H9 (cell line): ENCODE data around the gene LMNTD1. TPM values are rescaled to one million over a fixed set of nuclear protein-coding genes. Genes with fewer than 3 reads are reported as not detected.

Source experiments
- DNase-seq: peaks from one replicate; pipeline ENCODE4 v3.0.0-alpha.2; 2017
- H2AFZ ChIP-seq: one replicate; pipeline ENCODE4 v1.6.1; 2013; ENCODE audit warnings: mild to moderate bottlenecking, low read length, control low read depth, moderate library complexity
- H2AK5ac ChIP-seq: 2 replicates; pipeline ENCODE4 v1.6.1; 2013; ENCODE audit warnings: low read length, control low read depth, mixed read lengths; ENCODE audit not compliant: insufficient read length
- H2BK120ac ChIP-seq: one replicate; pipeline ENCODE4 v1.6.1; 2013; ENCODE audit warnings: low read depth, mild to moderate bottlenecking, low read length, control low read depth, inconsistent platforms; ENCODE audit not compliant: poor library complexity, severe bottlenecking
- H2BK12ac ChIP-seq: 2 replicates; pipeline ENCODE4 v1.6.1; 2013; ENCODE audit warnings: low read length, control low read depth, mixed read lengths, low read depth; ENCODE audit not compliant: insufficient read length
- H2BK15ac ChIP-seq: 2 replicates; pipeline ENCODE4 v1.6.1; 2013; ENCODE audit warnings: low read depth, low read length, control low read depth
- H2BK20ac ChIP-seq: one replicate; pipeline ENCODE4 v1.6.1; 2013; ENCODE audit warnings: low read depth, mild to moderate bottlenecking, low read length, control low read depth, inconsistent platforms; ENCODE audit not compliant: poor library complexity, severe bottlenecking
- H2BK5ac ChIP-seq: 2 replicates; pipeline ENCODE4 v1.6.1; 2013; ENCODE audit warnings: low read length, control low read depth, mixed read lengths; ENCODE audit not compliant: insufficient read length
- H3K14ac ChIP-seq: 2 replicates; pipeline ENCODE4 v1.6.1; 2013; ENCODE audit warnings: low read length, control low read depth; ENCODE audit not compliant: insufficient read depth
- H3K18ac ChIP-seq: 2 replicates; pipeline ENCODE4 v1.6.1; 2013; ENCODE audit warnings: low read depth, mild to moderate bottlenecking, mixed read lengths, low read length, control low read depth; ENCODE audit not compliant: insufficient read length
- H3K23ac ChIP-seq: 2 replicates; pipeline ENCODE4 v1.6.1; 2013; ENCODE audit warnings: low read length, control low read depth, mixed read lengths, low read depth; ENCODE audit not compliant: insufficient read length
- H3K23me2 ChIP-seq: 2 replicates; pipeline ENCODE4 v1.6.1; 2013; ENCODE audit warnings: low read depth, mild to moderate bottlenecking, mixed read lengths, low read length, control low read depth; ENCODE audit not compliant: insufficient read length, poor library complexity, severe bottlenecking
- H3K27ac ChIP-seq: 2 replicates; pipeline ENCODE4 v1.5.1; 2013; ENCODE audit warnings: low read length, control low read depth, mixed read lengths, low read depth; ENCODE audit not compliant: insufficient read length
- H3K27me3 ChIP-seq: 2 replicates; pipeline ENCODE4 v1.6.1; 2013; ENCODE audit warnings: low read length, control low read depth, inconsistent platforms; ENCODE audit not compliant: insufficient read depth
- H3K4ac ChIP-seq: 2 replicates; pipeline ENCODE4 v1.6.1; 2013; ENCODE audit warnings: low read depth, mild to moderate bottlenecking, control low read depth, inconsistent platforms, low read length, moderate library complexity
- H3K4me1 ChIP-seq: 2 replicates; pipeline ENCODE4 v1.6.1; 2013; ENCODE audit warnings: low read length, control low read depth, inconsistent platforms; ENCODE audit not compliant: insufficient read depth
- H3K4me2 ChIP-seq: 2 replicates; pipeline ENCODE4 v1.6.1; 2013; ENCODE audit warnings: low read length, control low read depth, mixed read lengths; ENCODE audit not compliant: insufficient read length, insufficient read depth
- H3K56ac ChIP-seq: 2 replicates; pipeline ENCODE4 v1.6.1; 2013; ENCODE audit warnings: low read depth, mild to moderate bottlenecking, mixed read lengths, low read length, control low read depth; ENCODE audit not compliant: insufficient read length
- H3K79me1 ChIP-seq: 2 replicates; pipeline ENCODE4 v1.6.1; 2013; ENCODE audit warnings: low read depth, mild to moderate bottlenecking, moderate library complexity, low read length, control low read depth, inconsistent platforms; ENCODE audit not compliant: insufficient read depth, poor library complexity, severe bottlenecking
- H3K79me2 ChIP-seq: 2 replicates; pipeline ENCODE4 v1.6.1; 2013; ENCODE audit warnings: low read length, control low read depth, inconsistent platforms; ENCODE audit not compliant: insufficient read depth
- H3K9ac ChIP-seq: 2 replicates; pipeline ENCODE4 v1.6.1; 2013; ENCODE audit warnings: low read length, control low read depth, mixed read lengths; ENCODE audit not compliant: insufficient read length; ENCODE audit errors: extremely low read depth
- H3K9me3 ChIP-seq: one replicate; pipeline ENCODE4 v1.6.1; 2013; ENCODE audit warnings: low read depth, low read length, inconsistent platforms; ENCODE audit not compliant: control insufficient read depth
- H3T11ph ChIP-seq: one replicate; pipeline ENCODE4 v1.6.1; 2013; ENCODE audit warnings: mild to moderate bottlenecking, low read length, control low read depth, inconsistent platforms
- H4K20me1 ChIP-seq: one replicate; pipeline ENCODE4 v1.6.1; 2013; ENCODE audit not compliant: control insufficient read depth, insufficient read length, insufficient read depth
- H4K5ac ChIP-seq: 2 replicates; pipeline ENCODE4 v1.6.1; 2013; ENCODE audit warnings: low read depth, mild to moderate bottlenecking, mixed read lengths, low read length, control low read depth; ENCODE audit not compliant: insufficient read length
- H4K8ac ChIP-seq: replicated peaks from 2 replicates; pipeline ENCODE4 v1.6.1; 2013; ENCODE audit warnings: low read length, control low read depth, mixed read lengths, low read depth; ENCODE audit not compliant: insufficient read length
- H4K91ac ChIP-seq: 2 replicates; pipeline ENCODE4 v1.6.1; 2013; ENCODE audit warnings: low read depth, mild to moderate bottlenecking, moderate library complexity, mixed read lengths, low read length, control low read depth; ENCODE audit not compliant: insufficient read length
- H3K27ac Mint-ChIP-seq, 3 experiments: 2 replicates in 2 of 3; 3 replicates in 1 of 3; pipeline ENCODE4 v1.8.0; 2020 to 2021; ENCODE audit warnings: mixed read lengths in 3 of 3, mild to moderate bottlenecking in 1 of 3, moderate library complexity in 1 of 3
- H3K27me3 Mint-ChIP-seq: 2 replicates; pipeline ENCODE4 v1.8.0; 2021; ENCODE audit warnings: low read depth, mild to moderate bottlenecking, moderate library complexity, mixed read lengths
- H3K36me3 Mint-ChIP-seq, 3 experiments: 2 replicates in 2 of 3; 3 replicates in 1 of 3; pipeline ENCODE4 v1.8.0; 2020 to 2021; ENCODE audit warnings: low read depth in 3 of 3, mixed read lengths in 3 of 3; ENCODE audit not compliant: insufficient read depth in 1 of 3
- H3K4me1 Mint-ChIP-seq, 2 experiments: 2 replicates each; pipeline ENCODE4 v1.8.0; 2020; ENCODE audit warnings: mixed read lengths in 2 of 2
- H3K4me3 Mint-ChIP-seq, 2 experiments: 2 replicates in 1 of 2; 3 replicates in 1 of 2; pipeline ENCODE4 v1.8.0; 2020 to 2021; ENCODE audit warnings: mild to moderate bottlenecking in 2 of 2, mixed read lengths in 2 of 2, moderate library complexity in 1 of 2
- H3K9me3 Mint-ChIP-seq, 2 experiments: 2 replicates in 1 of 2; 3 replicates in 1 of 2; pipeline ENCODE4 v1.8.0; 2020; ENCODE audit warnings: mild to moderate bottlenecking in 2 of 2, mixed read lengths in 2 of 2, moderate library complexity in 1 of 2
- CTCF ChIP-seq: fragments of 200-600 bp; sonication (generic); conservative IDR thresholded peaks from 3 replicates; pipeline ENCODE4 v1.8.0; 2021; ENCODE audit warnings: antibody characterized with exemption, mild to moderate bottlenecking
- WGBS: extraction: QIAGEN DNeasy Blood & Tissue Kit; methylation state at CpG from one replicate; pipeline ENCODE4 v1.1.7; 2013; ENCODE audit warnings: missing lambda C conversion rate, low lambda C conversion rate, mixed read lengths; ENCODE audit not compliant: insufficient read length; ENCODE audit errors: extremely low coverage; 5-methylcytosine and 5-hydroxymethylcytosine counted together
- total RNA-seq: library from RNA; stranded (reverse); gene quantifications from 2 replicates; pipeline ENCODE4 v1.2.1, GENCODE V29; 2021

LMNTD1 gene
- total RNA-seq, 1 experiment from 2014 or later: not detected

- no peak overlapping the region for H3T11ph ChIP-seq
- H3K4me1 Mint-ChIP-seq: no peaks in the 10 kb centered on the region; a peak in 1 of 4 replicates
- no peak overlapping the region for H2BK12ac ChIP-seq
- H3K27ac Mint-ChIP-seq: no peak overlapping the region
- no peak overlapping the region for H3K4me2 ChIP-seq
- no peak for DNase-seq
- no peaks in the 10 kb centered on the region for H3K79me1 ChIP-seq
- no peak for TF ChIP-seq CTCF
- no peak overlapping the region for H3K56ac ChIP-seq
- H2BK120ac ChIP-seq: no peak overlapping the region
- no peak overlapping the region for H3K23ac ChIP-seq
- H3K27me3 Mint-ChIP-seq: no peaks in the 10 kb centered on the region
- H3K9me3 Mint-ChIP-seq: no peaks in the 10 kb centered on the region; a peak in 1 of 5 replicates
- H4K5ac ChIP-seq: no peak overlapping the region
- no peak overlapping the region for H4K91ac ChIP-seq
- H3K9ac ChIP-seq: no peak overlapping the region
- peaks cover 0 to 2% (median 0%) of the 10 kb centered on the region in 3 experiments; a peak in 1 of 7 replicates for H3K36me3 Mint-ChIP-seq
- H3K4me3 Mint-ChIP-seq: no peak overlapping the region
- H3K18ac ChIP-seq: no peak overlapping the region
- no peaks in the 10 kb centered on the region for H3K4me1 ChIP-seq
- no peaks in the 10 kb centered on the region for H3K79me2 ChIP-seq
- no peak overlapping the region for H3K4ac ChIP-seq
- no peaks in the 10 kb centered on the region for H3K23me2 ChIP-seq
- no peak overlapping the region for H2BK15ac ChIP-seq
- no peaks in the 10 kb centered on the region for H3K27me3 ChIP-seq
- H2BK20ac ChIP-seq: no peak overlapping the region
- H3K14ac ChIP-seq: no peak overlapping the region
- H3K9me3 ChIP-seq: no peaks in the 10 kb centered on the region
- no CpG with 5 or more reads among the region's 5 CpGs for WGBS
- no peaks in the 10 kb centered on the region for H4K20me1 ChIP-seq
- no peak overlapping the region for H2AFZ ChIP-seq
- H2AK5ac ChIP-seq: no peak overlapping the region
- H3K27ac ChIP-seq: no peak overlapping the region
- H4K8ac ChIP-seq: no peak overlapping the region
- no peak overlapping the region for H2BK5ac ChIP-seq
These were observed 32.6 kb upstream of the LMNTD1 start for GRCh38 chr12:25585662-25586061.
